Measurements from ENCODE around the gene RGS6. TPM values are rescaled to one million over a fixed set of nuclear protein-coding genes. Genes with fewer than 3 reads are reported as not detected.

Gene RGS6
- total RNA-seq, 1 experiment from 2014 or later: not detected

DNA sequence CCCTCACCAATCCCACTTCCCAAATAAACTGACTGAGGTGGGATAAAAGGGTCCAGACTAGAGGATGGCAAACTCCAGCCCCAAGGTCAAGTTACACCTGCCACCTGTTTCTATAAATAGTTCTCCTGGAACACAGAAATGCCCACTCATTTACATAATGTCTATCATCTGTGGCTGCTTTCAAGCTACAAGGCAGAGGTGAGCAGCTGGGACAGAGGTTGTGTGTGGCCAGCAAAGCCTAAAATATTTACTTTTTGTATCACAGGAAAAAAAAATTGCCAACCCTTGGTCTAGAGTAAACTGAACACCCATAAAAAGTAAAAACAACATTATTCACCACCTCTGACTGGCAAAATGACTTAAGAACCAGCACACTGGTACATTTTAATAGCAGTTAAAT lies 269.4 kb downstream of the RGS6 start:
- CTCF ChIA-PET: no interaction called here
- H3K4me1 Mint-ChIP-seq (ENCODE audit: low read depth, unreplicated experiment): no peaks in the 10 kb centered on the region
- H3K9me3 Mint-ChIP-seq (ENCODE audit: low read depth, unreplicated experiment): no peaks in the 10 kb centered on the region
- no peak for DNase-seq
- no TSS peak for BruUV-seq (replicated peaks)
- TF ChIP-seq, protein P1, sequence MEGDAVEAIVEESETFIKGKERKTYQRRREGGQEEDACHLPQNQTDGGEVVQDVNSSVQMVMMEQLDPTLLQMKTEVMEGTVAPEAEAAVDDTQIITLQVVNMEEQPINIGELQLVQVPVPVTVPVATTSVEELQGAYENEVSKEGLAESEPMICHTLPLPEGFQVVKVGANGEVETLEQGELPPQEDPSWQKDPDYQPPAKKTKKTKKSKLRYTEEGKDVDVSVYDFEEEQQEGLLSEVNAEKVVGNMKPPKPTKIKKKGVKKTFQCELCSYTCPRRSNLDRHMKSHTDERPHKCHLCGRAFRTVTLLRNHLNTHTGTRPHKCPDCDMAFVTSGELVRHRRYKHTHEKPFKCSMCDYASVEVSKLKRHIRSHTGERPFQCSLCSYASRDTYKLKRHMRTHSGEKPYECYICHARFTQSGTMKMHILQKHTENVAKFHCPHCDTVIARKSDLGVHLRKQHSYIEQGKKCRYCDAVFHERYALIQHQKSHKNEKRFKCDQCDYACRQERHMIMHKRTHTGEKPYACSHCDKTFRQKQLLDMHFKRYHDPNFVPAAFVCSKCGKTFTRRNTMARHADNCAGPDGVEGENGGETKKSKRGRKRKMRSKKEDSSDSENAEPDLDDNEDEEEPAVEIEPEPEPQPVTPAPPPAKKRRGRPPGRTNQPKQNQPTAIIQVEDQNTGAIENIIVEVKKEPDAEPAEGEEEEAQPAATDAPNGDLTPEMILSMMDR (IDR thresholded peaks at IDR 0.05; ENCODE audit: unreplicated experiment): no peak
- H3K27me3 Mint-ChIP-seq (ENCODE audit: unreplicated experiment): peaks cover 31% of the 10 kb centered on the region
- intact Hi-C loops (cut with micrococcal nuclease; ENCODE audit: unreplicated experiment): no loop called here
- no peaks in the 10 kb centered on the region for H3K36me3 Mint-ChIP-seq (ENCODE audit: insufficient read depth, unreplicated experiment)
- no peak overlapping the region for H3K4me3 Mint-ChIP-seq (ENCODE audit: low read depth, unreplicated experiment)
- H3K27ac Mint-ChIP-seq (ENCODE audit: unreplicated experiment): no peak overlapping the region

DNA sequence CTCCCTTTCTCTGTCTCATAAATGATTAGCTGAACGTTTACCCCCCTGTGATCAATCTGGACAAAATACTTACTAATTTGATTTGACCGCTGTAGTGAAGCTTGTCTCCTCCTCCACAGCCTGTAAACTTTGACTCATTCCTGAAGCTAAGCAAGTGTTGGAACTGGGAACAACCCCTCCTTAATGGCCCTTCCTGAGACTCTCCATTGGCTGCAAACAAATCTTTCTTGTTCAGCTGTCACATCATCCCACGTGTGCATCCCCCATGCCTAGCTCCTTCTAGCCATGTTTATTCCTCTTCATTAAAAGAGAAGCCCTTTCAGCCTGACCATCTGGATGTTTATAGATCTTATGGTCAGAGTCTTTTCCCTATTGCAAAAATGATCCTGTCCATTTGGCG lies 281.2 kb downstream of the RGS6 start:
- H3K4me1 Mint-ChIP-seq (ENCODE audit: low read depth, unreplicated experiment): no peaks in the 10 kb centered on the region
- no peak overlapping the region for H3K27ac Mint-ChIP-seq (ENCODE audit: unreplicated experiment)
- DNase-seq: no peak
- intact Hi-C loops (cut with micrococcal nuclease; ENCODE audit: unreplicated experiment): no loop called here
- CTCF ChIA-PET: no interaction called here
- BruUV-seq (replicated peaks): no TSS peak
- no peaks in the 10 kb centered on the region for H3K36me3 Mint-ChIP-seq (ENCODE audit: insufficient read depth, unreplicated experiment)
- TF ChIP-seq, protein P1 (IDR thresholded peaks at IDR 0.05; ENCODE audit: unreplicated experiment): no peak
- H3K9me3 Mint-ChIP-seq (ENCODE audit: low read depth, unreplicated experiment): no peaks in the 10 kb centered on the region
- H3K27me3 Mint-ChIP-seq (ENCODE audit: unreplicated experiment): peaks cover 24% of the 10 kb centered on the region
- H3K4me3 Mint-ChIP-seq (ENCODE audit: low read depth, unreplicated experiment): no peak overlapping the region

DNA sequence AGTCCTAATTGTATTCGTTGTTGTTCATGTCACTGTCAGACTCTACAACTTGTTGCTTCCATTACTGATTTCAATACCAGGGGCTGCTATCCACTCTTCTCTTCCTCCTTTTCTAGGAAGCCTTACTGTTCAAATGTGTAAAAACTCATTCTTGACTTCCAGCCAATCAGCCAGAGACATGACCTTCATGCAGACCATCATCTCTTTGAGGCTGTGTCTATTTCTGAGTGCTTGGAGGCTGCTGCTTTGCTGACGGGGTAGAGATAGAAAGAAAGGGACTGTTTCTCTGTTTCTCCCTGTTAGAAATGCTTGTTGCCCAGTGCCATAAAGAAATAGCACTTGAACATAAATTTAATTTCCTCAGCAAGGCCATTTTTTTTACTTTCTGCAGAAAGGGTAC lies 282.9 kb downstream of the RGS6 start:
- Mint-ChIP-seq H3K9me3 (ENCODE audit: low read depth, unreplicated experiment) (no peaks in the 10 kb centered on the region), H3K27me3 (ENCODE audit: unreplicated experiment) (peaks cover 22% of the 10 kb centered on the region), H3K27ac (ENCODE audit: unreplicated experiment) (no peak overlapping the region), H3K4me3 (ENCODE audit: low read depth, unreplicated experiment) (no peak overlapping the region), H3K36me3 (ENCODE audit: insufficient read depth, unreplicated experiment) (no peaks in the 10 kb centered on the region), H3K4me1 (ENCODE audit: low read depth, unreplicated experiment) (no peaks in the 10 kb centered on the region)
- CTCF ChIA-PET: no interaction called here
- BruUV-seq (replicated peaks): no TSS peak
- TF ChIP-seq, protein P1 (IDR thresholded peaks at IDR 0.05; ENCODE audit: unreplicated experiment): no peak
- no peak for DNase-seq
- intact Hi-C loops (cut with micrococcal nuclease; ENCODE audit: unreplicated experiment): no loop called here

DNA sequence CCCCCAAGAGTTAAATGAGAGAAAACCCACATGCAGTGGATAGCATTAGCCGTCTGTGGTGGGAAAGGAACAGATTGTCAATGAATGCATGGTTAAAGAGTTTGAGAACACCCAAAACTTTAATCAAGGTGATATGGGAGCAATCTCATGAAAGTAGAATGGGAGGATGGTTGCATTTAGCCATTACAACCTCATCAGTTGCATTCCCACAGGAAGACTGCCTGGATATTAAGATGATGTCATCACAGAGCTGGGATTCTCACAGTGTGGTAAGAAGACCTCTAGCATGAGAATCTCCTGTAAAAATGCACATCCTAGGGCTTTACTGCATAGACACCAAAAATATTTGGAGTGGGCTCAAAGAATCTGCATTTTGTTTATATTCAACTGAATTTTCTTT lies 284.9 kb downstream of the RGS6 start:
- DNase-seq: no peak
- no TSS peak for BruUV-seq (replicated peaks)
- TF ChIP-seq, protein P1 (IDR thresholded peaks at IDR 0.05; ENCODE audit: unreplicated experiment): no peak
- no peaks in the 10 kb centered on the region for H3K4me1 Mint-ChIP-seq (ENCODE audit: low read depth, unreplicated experiment)
- peaks cover 1% of the 10 kb centered on the region for H3K27me3 Mint-ChIP-seq (ENCODE audit: unreplicated experiment)
- intact Hi-C loops (cut with micrococcal nuclease; ENCODE audit: unreplicated experiment): no loop called here
- H3K9me3 Mint-ChIP-seq (ENCODE audit: low read depth, unreplicated experiment): peaks cover 7% of the 10 kb centered on the region
- no peak overlapping the region for H3K27ac Mint-ChIP-seq (ENCODE audit: unreplicated experiment)
- CTCF ChIA-PET: no interaction called here
- no peak overlapping the region for H3K4me3 Mint-ChIP-seq (ENCODE audit: low read depth, unreplicated experiment)
- H3K36me3 Mint-ChIP-seq (ENCODE audit: insufficient read depth, unreplicated experiment): no peaks in the 10 kb centered on the region

DNA sequence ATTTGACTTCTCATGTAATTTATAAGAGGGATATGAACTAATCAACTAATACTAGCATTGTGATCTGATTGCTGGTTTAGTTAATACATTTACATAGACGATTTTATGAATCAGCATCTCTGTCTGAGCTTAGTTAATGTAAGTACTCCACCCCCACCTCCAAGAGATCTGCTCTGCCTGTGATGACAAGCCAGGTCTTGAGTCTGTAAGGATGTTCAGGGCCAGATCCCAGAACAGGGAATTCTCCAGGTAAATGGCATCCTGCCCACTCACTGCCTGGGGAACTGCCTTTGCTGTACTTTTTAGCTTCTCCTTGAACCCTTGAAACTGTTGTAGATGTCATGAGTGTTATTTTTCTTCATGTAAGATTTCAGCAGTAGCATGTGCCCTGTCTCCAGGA lies 289.8 kb downstream of the RGS6 start:
- Mint-ChIP-seq H3K9me3 (ENCODE audit: low read depth, unreplicated experiment) (peaks cover 7% of the 10 kb centered on the region), H3K27ac (ENCODE audit: unreplicated experiment) (no peak overlapping the region), H3K4me1 (ENCODE audit: low read depth, unreplicated experiment) (no peaks in the 10 kb centered on the region), H3K27me3 (ENCODE audit: unreplicated experiment) (no peaks in the 10 kb centered on the region), H3K4me3 (ENCODE audit: low read depth, unreplicated experiment) (no peak overlapping the region), H3K36me3 (ENCODE audit: insufficient read depth, unreplicated experiment) (no peaks in the 10 kb centered on the region)
- DNase-seq: no peak
- no TSS peak for BruUV-seq (replicated peaks)
- TF ChIP-seq, protein P1 (IDR thresholded peaks at IDR 0.05; ENCODE audit: unreplicated experiment): no peak
- intact Hi-C loops (cut with micrococcal nuclease; ENCODE audit: unreplicated experiment): no loop called here
- CTCF ChIA-PET: no interaction called here
